ENCODE measurements around the gene SGK1.

Gene SGK1

GRCh38 chr6:134171517-134171916 lies 146.4 kb downstream of the SGK1 start:
- no peak for DNase-seq (ENCODE audit: low read depth in 2 of 2)

GRCh38 chr6:134170844-134171243 lies 147.1 kb downstream of the SGK1 start:
- DNase-seq (ENCODE audit: low read depth in 2 of 2), result no peak

- no peak for DNase-seq (ENCODE audit: low read depth in 2 of 2)
These were observed 147.9 kb downstream of the SGK1 start for GRCh38 chr6:134169871-134170486.

- no peak for DNase-seq (ENCODE audit: low read depth in 2 of 2)
These were observed 149.2 kb downstream of the SGK1 start for GRCh38 chr6:134168590-134169208.

GRCh38 chr6:134166511-134167261 lies 151.2 kb downstream of the SGK1 start:
- no peak for DNase-seq (ENCODE audit: low read depth in 2 of 2)

GRCh38 chr6:134165561-134166201 lies 152.2 kb downstream of the SGK1 start:
- no peak for DNase-seq (ENCODE audit: low read depth in 2 of 2)

GRCh38 chr6:134164300-134164699 lies 153.6 kb downstream of the SGK1 start:
- no peak for DNase-seq (ENCODE audit: low read depth in 2 of 2)

- DNase-seq (ENCODE audit: low read depth in 2 of 2), result no peak
These were observed 155.0 kb downstream of the SGK1 start for GRCh38 chr6:134162932-134163331.

GRCh38 chr6:134161041-134161440 lies 156.9 kb downstream of the SGK1 start:
- DNase-seq (ENCODE audit: low read depth in 2 of 2), result no peak

GRCh38 chr6:134152767-134153485 lies 165.0 kb downstream of the SGK1 start:
- DNase-seq (ENCODE audit: low read depth in 2 of 2), result no peak

GRCh38 chr6:134148566-134148965 lies 169.3 kb downstream of the SGK1 start:
- DNase-seq (ENCODE audit: low read depth in 2 of 2), result no peak

- DNase-seq (ENCODE audit: low read depth in 2 of 2), result no peak
These were observed 170.8 kb downstream of the SGK1 start for GRCh38 chr6:134147034-134147533.

- no peak for DNase-seq (ENCODE audit: low read depth in 2 of 2)
These were observed 171.5 kb downstream of the SGK1 start for GRCh38 chr6:134146268-134147033.

- no peak for DNase-seq (ENCODE audit: low read depth in 2 of 2)
These were observed 172.1 kb downstream of the SGK1 start for GRCh38 chr6:134145786-134146185.

GRCh38 chr6:134138226-134138975 lies 179.5 kb downstream of the SGK1 start:
- DNase-seq (ENCODE audit: low read depth in 2 of 2), result no peak

GRCh38 chr6:134134654-134135053 lies 183.3 kb downstream of the SGK1 start:
- no peak for DNase-seq (ENCODE audit: low read depth in 2 of 2)

GRCh38 chr6:134132494-134133141 lies 185.3 kb downstream of the SGK1 start:
- DNase-seq (ENCODE audit: low read depth in 2 of 2), result no peak

GRCh38 chr6:134131530-134132139 lies 186.3 kb downstream of the SGK1 start:
- no peak for DNase-seq (ENCODE audit: low read depth in 2 of 2)

- DNase-seq (ENCODE audit: low read depth in 2 of 2), result no peak
These were observed 189.8 kb downstream of the SGK1 start for GRCh38 chr6:134128146-134128545.
